Stimulated activated CD4-positive, alpha-beta T cell treated with anti-CD3 and anti-CD28 coated beads, Interleukin-2, amount 100 ng/mL, for 24 hours (primary cell): ENCODE data around the gene NUMBL.
"Not testable (repeated sequence)": the region's sequence is repeated elsewhere in the genome, so short reads cannot be mapped to it uniquely, and the experiment has no call there.

ENCODE experiments used
- DNase-seq, 2 donors: peaks; one replicate each; pipeline ENCODE4 v3.0.0-alpha.2; 2020

NUMBL gene

DNA sequence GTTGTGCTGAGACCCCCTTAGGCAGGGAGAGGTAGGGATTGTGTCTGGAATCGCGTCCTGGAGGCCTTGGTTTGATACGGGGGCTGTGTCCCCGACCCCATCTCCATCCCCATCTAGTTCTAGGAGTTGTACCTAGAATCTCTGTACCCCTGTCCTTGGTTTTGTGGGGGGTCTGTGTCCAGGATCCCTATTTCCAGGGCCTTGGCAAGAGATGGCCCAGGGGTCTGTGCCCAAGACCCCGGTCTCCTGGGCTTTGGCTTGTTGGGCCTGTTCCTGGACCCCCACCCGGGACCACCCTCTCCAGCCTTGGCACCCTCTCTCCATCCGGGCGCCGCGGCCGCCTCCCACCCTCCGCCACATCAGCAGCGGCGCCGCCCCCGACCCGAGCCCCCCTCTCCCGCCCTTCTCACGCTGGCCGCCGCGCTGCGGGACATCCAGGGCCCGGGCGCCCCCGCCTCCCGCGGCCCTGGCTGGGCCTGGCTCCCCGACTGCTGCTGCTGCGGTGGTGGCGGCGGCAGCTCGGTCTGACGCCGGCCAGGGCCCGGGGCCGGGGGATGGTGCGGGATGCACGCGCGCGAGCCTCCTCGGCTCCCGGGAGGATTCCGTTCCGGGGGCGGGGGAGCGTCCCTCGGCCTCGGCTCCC is at the start of gene NUMBL:
NUMBL (minus strand) TSS at position 602 of the 643 bp plus-strand sequence; CDS start at position 434, 168 bp downstream.
- no peak for DNase-seq

DNA sequence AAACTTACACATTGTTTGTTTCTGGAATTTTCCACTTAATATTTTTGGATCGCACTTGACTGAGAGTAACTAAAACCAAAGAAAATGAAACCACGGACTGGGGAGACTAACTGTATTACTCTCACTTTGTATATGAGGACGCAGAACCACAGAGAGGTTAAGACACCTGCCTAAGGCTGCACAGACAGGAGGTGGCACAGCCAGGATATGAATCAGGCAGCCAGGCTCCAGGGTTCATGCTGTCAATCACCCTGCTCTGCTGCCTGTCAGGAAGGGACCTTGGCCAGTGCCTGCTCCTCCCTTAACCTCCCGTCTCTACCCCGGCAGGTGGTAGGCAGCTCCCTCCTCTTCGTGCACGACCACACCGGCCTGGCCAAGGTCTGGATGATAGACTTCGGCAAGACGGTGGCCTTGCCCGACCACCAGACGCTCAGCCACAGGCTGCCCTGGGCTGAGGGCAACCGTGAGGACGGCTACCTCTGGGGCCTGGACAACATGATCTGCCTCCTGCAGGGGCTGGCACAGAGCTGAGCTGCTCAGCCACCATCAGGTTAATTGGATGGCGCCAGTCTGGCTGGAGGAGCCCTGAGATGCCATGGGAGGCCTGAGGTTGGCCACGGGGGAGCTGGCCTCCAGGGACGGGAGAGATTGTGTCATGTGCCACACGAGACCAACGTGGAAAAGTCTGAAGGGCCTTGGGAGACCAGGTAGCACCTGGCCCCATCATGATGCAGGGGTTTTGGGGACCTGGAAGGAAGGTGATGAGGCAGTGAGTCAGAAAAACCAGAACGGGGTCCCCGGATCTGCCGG is 48.8 kb upstream of the NUMBL start:
- no peak for DNase-seq

DNA sequence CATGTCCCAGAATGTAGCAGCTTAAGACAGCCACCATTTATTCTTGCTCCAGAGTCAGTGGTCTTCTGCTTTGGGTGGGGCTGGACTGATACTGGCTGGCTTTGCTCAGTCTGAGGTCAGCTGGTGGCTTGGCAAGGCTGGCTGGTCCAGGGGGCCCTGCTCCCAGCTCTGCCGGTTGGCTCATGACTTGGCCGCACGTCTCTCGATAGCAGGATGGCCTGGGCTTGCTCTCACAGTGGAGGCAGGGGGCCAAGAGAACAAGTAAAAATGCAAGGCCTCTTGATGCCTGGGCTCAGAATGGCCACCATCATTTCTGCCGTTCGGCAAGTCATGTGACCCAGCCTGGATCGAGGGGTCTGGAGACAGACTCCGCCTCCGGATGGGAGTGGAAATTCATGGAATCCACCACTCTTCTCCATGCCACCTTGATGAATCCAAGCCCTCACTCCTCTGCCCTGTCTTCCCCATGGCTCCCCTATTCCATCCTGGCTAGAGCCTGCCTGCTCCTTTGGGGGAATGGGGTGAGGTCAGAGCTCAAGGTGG is 46.7 kb upstream of the NUMBL start:
- DNase-seq, result no peak

DNA sequence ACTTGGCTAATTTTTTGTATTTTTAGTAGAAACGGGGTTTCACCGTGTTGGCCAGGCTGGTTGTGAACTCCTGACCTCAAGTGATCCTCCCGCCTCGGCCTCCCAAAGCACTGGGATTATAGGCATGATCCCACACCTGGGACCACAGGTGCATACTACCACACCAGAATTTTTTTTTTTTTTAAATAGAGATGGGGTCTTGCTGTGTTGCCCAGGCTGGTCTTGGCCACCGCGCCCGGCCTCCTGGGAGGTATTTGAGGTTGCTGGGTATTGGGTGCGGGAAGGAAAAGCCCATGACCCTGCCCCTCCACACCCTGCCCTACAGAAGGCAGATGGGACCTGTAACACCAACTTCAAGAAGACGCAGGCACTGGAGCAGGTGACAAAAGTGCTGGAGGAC is 46.2 kb upstream of the NUMBL start:
- DNase-seq, result no peak

DNA sequence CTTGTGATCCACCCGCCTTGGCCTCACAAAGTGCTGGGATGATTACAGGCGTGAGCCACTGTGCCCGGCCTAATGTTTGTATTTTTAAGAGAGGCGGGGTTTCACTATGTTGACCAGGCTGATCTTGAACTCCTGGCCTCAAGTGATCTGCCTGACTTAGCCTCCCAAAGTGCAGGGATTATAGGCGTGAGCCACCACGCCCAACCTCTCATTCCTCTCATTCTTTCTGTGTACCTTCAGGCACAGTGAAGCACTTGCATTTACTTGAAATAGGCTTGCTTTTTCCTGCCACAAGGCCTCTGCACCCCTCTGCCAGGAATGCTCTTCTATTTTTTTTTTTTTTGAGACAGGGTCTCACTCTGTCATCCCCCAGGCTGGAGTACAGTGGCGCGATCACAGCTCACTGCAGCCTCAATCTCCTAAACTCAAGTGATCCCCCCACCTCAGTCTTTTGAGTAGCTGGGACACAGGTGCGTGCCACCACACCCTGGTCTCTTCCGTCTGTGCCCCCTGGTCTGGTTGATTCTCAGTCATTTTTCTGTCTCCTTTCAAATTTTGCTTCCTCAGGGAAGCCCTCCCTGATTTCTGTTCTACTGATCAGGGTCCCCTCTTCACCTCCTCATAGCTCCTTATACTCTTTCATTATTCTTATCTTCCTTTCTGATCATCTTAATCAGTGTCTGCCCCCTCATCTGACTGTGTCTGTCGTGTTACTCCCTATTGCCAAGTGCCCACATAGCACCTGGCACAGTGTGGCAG is 44.7 kb upstream of the NUMBL start:
- no peak for DNase-seq

DNA sequence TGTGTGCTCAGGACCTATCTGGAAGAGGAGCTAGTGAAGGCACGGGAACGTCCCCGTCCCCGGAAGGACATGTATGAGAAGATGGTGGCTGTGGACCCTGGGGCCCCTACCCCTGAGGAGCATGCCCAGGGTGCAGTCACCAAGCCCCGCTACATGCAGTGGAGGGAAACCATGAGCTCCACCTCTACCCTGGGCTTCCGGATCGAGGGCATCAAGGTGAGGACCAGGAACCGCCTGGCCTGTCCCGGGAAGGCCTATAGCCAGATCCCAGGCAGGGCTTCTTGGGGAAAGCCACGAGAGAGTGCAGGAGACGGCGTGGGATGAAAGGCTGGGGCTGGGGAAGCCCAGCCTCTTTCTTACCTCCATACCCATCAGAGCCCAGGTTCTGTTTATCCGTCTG is 42.7 kb upstream of the NUMBL start:
- DNase-seq, result no peak

DNA sequence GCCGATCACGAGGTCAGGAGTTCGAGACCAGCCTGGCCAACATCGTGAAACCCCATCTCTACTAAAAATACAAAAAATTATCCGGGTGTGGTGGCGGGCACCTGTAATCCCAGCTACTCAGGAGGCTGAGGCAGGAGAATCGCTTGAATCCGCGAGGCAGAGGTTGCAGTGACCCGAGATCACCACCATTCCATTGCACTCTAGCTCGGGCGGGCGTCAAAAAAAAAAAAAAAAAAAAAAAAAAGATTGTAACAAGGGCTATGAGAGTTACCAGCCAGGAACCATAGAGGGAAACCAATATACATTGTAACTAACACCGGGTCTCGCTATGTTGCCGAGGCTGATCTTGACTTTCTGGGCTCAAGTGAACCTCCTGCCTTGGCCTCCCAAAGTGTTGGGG is 41.9 kb upstream of the NUMBL start:
- DNase-seq, result not testable (repeated sequence)

DNA sequence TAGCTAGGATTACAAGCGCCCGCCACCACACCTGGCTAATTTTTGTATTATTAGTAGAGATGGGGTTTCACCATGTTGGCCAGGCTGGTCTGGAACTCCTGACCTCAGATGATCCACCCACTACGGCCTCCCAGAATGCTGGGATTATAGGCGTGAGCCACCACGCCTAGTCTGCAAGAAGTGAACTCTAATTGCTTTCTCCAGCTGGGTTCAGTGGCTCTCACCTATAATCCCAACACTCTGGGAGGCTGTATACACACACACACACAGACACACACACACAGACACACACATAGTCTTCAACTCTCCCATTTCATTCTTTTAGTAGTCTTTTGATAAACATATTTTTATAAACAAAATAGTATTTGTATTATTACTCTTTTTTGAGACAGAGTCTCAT is 39.6 kb upstream of the NUMBL start:
- not testable (repeated sequence) for DNase-seq

DNA sequence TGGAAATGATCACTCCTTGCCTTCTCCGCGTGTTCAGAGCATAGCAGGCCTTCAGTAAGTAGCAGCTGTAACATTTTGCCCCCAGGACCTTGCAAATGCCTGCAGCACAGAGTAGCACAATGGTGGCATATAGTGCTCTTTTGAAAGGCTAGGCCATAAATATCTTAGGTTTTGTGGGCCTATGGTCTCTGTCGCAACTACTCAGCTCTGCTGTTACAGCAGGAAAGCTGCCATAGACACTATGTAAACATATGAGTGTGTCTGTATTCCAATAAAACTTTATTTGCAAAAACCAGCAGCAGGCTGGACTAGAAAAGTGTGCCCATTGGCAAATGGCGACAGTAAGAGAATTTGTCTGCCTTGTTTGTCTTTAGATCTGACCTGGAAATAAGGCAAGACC is 35.8 kb upstream of the NUMBL start:
- no peak for DNase-seq

DNA sequence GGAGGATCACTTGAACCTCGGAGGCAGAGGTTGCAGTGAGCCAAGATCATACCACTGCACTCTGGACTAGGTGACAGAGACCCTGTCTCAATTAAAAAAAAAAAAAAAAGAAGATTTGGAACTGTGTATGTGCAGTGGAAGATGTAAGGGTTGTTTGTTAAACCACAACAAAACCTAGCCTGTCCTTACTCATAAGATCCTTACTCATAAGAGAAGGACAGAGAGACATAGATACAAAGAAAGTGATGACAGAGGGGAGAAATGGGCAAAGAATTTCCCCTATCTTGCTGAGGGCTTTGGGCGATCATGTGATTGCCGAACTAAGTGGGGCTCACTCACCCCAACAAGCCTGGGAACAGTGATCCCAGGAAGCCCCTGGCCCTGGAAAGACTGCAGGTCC is 34.4 kb upstream of the NUMBL start:
- DNase-seq, result no peak

DNA sequence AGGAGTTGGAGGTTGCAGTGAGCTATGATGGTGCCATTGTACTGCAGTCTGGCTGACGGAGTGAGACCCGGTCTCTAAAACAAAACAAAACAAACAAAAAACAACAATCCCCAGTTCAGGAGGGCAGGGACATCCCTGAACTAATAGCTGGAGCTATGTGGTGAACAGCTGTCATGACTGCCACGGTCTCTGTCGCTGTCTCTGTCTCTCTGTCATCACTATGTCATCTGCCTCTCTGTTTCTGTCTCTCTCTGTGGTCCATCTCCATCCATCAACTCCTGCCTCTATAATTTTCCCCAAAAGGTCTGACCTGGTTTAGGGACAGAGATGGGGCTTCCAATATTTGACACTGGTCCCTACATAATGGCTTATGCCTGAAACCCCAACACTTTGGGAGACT is 33.9 kb upstream of the NUMBL start:
- DNase-seq, result no peak

DNA sequence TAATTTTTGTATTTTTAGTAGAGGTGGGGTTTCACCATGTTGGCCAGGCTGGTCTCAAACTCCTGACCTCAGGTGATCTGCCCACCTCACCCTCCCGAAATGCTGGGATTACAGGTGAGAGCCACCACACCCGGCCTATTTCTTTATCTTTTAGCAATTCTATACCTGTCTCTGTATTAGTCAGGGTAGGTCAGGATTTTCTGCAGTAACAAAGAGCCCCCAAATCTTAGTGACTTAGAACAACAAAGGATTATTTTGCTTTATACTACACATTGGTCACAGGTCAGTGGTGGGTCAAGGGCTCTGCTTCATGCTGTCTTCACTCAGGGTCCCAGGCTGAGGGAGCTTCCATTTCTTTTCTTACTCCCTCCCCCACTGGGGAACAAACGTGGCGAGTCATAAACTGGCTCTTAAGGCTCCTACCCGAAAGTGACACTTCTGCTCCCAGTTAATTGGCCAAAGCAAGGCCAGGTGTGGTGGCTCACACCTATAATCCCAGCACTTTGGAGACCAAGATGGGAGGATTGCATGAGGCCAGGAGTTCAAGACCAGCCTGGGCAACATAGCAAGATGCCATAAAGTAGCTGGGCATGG is 33.3 kb upstream of the NUMBL start:
- no peak for DNase-seq

DNA sequence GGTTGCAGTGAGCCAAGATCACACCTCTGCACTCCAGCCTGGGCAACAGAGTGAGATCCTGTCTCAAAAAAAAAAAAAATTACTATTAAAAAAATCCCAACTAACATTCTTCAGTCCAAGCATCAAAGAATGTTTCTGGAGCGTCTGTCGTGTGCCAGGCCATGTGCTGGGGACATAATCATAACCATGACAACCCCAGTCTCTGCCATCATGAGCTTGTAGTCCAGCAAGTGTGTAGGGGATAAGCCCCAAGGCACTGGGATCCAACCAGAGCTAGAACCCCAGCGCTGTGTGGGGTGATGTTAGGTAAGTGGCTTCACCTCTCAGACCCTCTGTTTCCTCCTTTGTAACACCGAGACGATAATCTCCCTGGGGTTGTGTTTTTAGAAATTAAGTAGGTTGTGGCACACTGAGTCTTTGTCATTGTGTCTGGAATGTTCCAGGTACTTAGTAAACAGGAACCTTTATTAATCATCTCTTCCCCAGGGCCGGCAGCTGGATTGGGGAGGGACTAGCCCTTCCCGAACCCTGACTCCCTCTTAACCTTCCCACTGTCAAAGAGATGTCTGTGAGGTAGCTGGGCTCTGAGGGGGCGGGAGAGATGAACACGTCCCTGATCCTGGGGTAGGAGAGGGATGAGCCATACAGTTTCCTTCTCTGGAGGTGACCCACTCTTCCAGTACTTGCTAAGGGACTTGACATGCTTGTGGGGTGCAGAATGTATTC is 31.6 kb upstream of the NUMBL start:
- no peak for DNase-seq

DNA sequence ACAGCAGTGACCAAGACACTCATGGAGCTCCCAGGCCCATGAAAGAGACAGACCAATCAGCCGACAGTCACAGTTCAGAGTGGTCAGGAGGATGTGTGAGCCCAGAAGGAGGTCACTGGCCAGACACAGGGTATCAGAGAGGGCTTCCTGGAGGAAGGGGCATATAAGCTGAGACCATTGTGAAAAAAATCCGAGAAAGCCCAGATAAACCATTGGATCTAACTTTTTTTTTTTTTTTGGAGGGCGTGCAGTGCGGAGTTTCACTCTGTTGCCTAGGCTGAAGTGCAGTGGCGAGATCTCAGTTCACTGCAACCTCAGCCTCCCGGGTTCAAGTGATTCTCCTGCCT is 30.7 kb upstream of the NUMBL start:
- DNase-seq, result no peak

DNA sequence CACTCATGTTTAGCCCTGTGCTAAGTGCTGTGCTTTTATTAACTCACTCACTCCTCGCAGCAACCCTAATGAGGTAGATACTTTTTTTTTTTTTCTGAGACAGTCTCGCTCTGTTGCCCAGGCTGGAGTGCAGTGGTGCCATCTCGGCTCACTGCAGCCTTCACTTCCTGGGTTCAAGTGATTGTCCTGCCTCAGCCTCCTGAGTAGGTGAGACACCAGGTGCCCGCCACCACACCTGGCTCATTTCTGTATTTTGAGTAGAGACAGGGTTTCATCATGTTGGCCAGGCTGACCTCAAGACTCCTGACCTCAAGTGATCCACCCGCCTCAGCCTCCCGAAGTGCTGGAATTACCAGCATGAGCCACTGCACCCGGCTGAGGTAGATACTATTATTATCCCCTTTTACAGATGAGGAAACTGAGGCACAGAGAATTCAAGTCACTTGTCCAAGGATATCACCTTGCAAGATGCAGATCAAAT is 29.0 kb upstream of the NUMBL start:
- no peak for DNase-seq

DNA sequence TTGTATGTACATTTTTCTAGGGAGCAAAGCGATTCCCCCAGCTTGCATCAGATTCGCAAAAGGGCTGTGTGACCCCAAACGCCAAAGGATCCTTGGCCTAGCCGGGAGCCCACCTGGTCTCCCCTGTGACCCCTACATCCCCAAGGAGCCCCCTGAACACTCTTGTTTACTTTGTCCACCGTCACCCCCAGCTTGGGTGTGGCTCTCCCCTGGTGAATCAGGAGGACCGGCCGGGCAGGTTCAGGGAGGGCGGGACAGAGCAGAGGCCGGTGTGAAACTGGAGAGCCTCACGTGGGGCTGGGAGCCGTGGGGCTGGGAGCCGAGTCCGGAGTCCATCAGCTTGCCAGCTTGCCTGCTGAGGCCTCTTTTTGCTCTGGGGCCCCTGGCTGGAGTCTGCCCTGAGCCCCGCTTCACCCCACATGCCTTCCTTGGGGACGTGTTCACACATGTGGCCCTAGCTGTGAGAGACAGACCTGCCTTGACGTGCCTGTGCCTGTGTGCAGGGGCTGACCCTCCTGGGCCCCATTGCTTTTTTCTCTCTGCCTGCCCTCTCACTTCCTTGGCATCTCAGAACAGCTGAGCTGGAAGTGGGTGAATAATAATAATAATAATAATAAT is 28.4 kb upstream of the NUMBL start:
- DNase-seq, result peak in 1 of 2 donors; percentile 14

DNA sequence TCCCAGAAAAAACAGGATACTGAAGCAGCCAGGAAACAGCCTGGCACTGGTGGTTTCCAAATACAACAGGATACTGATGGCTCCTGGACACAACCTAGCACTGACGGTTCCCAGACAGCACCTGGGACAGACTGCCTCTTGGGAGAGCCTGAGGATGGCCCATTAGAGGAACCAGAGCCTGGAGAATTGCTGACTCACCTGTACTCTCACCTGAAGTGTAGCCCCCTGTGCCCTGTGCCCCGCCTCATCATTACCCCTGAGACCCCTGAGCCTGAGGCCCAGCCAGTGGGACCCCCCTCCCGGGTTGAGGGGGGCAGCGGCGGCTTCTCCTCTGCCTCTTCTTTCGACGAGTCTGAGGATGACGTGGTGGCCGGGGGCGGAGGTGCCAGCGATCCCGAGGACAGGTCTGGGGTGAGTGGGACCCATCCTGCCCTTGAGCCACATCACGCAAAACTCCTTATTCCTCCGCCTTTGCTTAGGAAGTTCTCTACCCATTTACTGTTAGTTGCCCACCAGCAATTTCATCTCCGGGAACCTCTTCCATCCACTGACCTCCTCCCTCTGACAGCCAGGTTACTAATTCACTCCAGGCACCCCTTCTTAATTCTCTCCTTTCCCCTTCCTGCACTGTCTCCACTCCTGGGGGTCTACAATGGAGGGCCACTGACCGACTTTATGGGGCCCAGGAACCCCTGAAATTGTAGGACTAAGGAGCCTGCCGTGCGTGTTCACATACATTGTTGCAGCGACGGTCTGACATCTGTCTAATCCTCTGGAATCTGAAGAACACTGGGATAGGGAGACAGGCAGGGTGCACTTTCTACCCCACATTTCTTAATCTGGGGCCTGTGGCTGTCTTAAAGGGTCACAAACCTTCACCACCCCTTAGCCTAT is 27.7 kb upstream of the NUMBL start:
- no peak for DNase-seq

DNA sequence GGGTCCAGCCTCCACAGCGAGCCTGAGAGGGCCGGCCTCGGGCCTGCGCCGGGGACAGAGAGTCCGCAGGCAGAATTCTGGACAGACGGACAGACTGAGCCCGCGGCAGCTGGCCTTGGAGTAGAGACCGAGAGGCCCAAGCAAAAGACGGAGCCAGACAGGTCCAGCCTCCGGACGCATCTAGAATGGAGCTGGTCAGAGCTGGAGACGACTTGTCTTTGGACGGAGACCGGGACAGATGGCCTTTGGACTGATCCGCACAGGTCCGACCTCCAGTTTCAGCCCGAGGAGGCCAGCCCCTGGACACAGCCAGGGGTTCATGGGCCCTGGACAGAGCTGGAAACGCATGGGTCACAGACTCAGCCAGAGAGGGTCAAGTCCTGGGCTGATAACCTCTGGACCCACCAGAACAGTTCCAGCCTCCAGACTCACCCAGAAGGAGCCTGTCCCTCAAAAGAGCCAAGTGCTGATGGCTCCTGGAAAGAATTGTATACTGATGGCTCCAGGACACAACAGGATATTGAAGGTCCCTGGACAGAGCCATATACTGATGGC is 27.0 kb upstream of the NUMBL start:
- no peak for DNase-seq

DNA sequence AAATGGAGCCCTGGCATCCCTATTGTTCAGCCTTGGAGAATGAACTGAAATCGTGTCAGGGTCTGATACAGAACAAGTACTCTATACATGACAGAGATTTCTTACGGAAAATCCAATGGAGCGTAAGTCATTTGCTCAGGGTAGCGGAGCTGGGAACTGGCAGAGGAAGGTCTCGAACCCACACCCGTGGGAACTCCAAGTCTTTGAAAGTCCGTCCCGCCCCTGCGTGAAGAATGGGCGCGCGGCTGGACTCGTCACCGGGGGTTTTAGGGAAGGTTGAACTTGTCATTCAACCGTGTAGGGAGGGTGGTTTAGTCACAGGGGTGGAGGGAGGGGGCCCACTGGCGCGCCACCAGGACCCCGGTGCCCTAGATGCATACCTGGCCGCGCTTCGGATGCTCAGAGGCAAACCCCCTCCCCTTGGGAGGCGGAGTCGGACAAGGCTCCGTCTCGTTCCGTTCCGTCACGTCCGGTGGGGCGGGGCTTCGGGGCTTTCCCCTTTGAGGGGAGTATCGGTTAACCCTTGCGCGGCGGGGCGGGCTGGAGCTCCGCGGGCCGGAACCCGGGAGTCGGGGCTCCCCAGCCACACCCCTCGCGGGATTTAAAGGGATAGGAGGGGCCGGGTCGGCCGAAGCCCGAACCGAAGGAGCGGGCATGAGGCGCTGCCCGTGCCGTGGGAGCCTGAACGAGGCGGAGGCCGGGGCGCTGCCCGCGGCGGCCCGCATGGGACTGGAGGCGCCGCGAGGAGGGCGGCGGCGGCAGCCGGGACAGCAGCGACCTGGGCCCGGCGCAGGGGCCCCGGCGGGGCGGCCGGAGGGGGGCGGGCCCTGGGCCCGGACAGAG is 26.3 kb upstream of the NUMBL start, which contains the start of the genes COQ8B and ITPKC:
COQ8B (minus strand) TSS at position 405 of the 843 bp plus-strand sequence. CDS start 2,254 bp downstream, outside the sequence.
ITPKC (plus strand) TSS at position 631 of the 843 bp plus-strand sequence; CDS start at position 655, 24 bp downstream.
- DNase-seq, result peak; percentile 100
